NCI-H1436 (cell line): ENCODE measurements around the gene KIF6.
"Not testable (repeated sequence)": the region's sequence is repeated elsewhere in the genome, so short reads cannot be mapped to it uniquely, and the experiment has no call there.

Experiments
- DNase-seq: peaks from one replicate; lab custom pipeline; 2025; lab: John Stamatoyannopoulos, UW

KIF6 gene

DNA sequence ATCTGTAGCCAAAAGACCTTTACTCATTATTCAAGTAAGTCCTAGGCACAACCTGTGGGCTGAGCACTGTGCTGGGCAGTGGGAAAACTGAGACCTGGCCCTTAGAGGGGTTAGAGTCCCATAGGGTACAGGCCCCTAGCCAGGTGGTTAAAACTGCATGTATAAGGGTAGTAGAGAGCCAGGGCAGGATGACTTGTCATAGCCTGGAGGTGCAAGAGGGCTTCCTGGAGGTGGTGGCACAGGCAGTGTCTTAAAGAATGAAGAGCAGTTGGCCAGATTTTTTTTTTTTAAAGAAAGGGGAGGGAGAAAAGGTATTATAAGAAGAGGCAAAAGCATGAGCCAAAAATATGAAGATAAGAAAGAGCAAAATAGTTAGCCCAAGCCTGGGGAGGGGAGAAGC lies 226.2 kb downstream of the KIF6 start:
- DNase-seq = no peak

DNA sequence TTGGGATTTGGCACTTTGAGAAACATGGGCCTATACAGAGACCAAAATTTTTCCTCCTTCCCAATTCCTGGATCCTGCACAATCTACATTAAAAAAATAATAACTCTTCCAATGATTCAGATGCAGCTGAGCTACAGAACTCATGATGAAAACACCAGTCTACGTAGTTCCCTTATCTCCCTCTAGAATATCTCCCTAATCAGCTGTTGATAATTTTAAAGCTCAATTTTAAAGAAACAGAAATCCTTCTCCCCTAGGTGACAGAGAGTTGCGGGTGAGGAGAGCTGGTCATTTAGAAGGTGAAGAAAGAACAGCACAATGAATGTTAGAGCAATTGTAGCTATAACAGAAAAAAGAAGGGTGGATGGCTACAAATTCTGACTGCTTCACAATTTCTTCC lies 227.1 kb downstream of the KIF6 start:
- DNase-seq = no peak

DNA sequence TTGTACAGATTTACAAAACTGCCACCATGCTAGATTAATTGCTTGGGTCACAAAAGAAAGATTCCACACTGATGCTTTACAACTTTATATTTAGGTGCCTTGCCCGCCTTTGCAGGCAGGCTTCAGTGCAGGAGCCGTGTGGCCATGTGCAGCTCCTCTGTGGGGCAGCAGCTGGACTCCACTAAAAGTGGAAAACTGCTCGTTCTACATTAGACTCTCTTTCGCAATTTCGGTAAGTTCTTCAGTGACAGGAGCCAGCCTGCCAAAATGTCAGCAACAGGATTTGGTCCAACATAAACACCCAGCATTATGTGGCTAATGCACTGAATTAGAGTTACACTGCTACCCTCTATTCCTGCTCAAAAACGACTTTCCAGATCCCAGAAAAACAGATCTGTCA lies 228.3 kb downstream of the KIF6 start:
- no peak for DNase-seq

DNA sequence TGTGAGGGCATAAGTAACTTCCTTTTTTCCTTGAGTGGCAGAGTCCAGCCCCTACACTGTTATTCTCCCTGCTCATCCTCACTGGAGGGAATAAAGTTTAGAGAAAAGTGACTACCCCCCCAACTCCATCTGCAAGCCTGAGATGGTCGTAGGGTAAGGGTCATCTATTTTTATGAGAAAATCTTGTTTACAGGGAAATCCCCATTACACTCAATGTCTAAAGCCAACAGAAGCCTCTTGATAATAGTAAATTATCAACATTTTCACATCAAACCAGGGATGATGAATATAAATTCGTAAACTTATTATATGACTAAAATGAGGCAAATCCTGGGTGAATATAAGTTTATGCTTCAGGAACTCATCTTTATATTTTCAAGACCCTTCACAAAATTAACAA lies 228.8 kb downstream of the KIF6 start:
- DNase-seq = no peak

DNA sequence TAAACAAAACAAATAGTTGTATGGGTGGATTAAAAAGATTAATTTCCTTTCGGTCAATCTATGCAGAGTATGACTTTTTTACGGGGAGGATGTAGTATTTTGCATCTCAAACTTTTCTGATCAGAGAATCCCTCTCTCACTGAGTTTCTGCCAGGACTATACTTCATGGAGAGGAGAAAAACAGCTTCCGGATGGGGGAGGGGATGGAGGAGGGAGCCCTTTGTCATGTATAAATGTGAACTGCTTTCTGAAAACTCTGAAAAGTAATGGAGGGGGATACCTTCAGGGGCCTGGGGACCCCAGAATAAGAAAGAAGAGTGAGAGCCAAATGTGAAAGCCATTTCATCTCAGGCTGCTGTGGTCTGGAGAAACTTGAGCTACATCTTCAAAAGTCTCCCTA lies 229.6 kb downstream of the KIF6 start:
- DNase-seq = no peak

DNA sequence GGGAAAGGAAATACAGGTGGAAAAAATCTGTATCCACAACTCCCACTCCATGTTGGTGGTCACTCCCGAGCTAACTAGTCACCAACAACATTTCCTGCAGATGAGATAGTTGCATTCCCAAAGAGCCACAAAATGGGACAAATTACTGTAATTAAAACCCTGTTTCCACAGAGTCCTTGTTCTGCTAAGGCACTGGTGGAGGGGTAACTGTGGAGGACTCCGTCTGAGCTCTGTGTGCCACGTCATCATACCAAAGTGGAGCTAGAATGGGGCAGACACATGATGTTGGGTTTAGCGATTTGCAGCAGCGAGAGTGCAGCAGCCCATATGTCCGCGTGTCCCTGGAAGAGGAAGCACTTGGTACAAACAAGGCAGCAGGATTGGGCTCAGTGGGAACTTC lies 230.2 kb downstream of the KIF6 start:
- no peak for DNase-seq

DNA sequence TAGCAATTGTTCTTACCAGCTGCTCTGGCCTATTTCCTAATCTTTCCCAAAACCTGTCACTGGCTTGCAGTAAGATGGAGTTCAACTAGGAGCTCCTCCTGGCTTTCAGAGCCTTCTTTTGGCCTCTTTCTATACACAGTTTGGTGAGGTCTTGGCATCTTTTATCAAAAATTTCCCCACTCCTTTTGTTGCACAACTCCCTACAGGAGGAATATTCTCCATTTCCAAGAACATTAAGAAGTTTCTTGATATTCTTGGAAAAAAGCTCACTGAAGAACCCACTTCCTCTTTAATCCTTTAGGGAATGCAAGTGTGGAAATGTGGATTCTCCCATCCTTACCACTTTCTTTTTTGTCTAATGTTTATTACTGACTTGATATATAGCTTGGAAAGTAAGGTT lies 231.4 kb downstream of the KIF6 start:
- no peak for DNase-seq

DNA sequence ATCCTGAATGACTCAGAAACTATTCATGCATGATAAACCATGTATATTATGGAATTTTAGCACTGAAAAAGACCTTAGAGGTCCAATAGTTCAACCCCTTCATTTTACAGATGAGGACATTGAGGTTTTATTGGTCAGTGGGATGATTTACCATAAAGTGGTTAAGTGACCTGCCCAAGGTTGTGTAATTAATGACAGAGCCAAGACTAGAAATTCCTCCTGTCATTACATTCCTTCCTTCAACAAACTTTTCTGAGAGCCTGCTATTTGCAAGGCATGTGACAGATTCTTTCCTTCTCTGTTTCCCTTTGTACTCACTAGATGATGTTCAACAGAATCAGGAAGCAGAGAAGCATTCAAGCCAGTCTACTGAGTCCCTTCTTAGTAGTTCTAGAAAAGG lies 232.0 kb downstream of the KIF6 start:
- DNase-seq = no peak

DNA sequence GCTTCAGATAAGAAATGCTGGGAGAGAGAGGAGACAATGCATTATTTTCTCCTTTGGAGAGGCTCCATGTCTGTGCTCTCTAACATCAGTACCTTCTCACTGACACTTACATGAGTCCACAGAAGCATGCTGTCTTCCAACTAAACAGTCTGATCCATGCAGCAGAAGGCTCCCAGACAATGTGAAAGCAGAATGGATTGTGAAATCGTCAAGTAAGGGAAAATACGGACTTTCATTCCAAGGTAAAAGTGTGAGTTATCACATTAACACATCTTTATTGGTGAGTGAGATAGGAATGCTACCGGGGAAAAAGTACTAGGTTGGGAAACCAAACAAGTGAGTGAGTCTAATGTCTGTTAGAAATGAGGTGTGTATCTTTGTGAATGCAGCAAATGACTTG lies 235.1 kb downstream of the KIF6 start:
- DNase-seq = no peak

DNA sequence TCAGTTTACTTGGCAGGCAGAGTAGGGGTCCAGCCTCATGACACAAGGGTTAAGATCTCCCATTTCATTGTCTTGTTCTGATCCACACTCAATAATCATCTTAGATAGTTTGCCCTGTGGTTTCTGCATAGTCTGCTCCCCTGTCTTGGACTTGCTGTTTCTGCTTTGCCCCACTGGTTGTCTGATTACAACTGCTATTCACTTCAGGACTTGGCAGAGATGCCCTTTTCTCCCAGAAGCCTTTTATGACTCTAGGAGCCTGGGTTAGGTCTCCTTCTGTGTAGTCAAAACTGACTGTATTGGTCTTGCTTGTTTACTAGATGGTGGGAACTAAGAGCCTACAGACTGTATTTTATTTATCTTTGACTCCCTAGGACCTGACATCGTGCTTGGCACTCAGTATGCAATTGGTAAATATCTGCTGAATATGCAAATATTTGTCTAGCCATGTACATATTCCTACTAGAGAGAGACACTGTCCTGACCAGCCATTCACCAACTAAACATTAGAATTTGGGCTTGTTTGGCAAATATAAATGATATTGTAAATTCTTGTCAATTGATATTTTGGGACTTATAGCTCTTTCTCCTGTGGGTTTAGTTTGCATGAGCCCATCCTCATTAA lies 236.8 kb downstream of the KIF6 start:
- DNase-seq = no peak

DNA sequence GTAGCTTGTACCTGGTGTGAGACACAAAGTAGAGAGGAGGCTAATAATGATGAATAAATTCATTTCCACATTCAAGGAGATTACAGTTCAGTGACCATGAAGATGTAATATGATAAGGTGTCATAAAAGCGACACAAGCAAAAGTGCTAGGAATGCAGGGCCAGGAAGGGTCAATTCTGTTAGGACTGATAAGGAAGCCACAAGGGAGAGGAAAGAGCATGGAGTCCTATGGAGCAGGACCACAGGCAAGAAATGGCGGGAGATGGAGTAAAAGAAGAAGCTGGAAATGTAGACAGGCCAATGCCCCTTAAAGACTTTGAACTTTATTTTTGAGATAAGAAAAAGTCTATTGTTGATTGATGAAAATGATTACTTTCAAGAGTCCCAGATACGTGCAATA lies 240.9 kb downstream of the KIF6 start:
- no peak for DNase-seq

DNA sequence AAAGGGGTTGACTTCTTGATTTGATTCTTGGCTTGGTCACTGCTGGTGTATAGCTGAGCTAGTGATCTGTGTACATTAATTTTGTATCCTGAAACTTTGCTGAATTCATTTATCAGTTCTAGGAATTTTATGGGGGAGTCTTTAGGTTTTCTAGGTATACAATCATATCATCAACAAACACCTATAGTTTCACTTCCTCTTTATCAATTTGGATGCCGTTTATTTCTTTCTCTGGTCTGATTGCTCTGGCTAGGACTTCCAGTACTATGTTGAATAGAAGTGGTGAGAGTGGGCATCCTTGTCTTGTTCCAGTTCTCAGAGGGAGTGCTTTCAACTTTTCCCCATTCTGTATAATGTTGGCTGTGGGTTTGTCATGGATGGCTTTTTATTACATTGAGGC lies 245.4 kb downstream of the KIF6 start:
- DNase-seq = not testable (repeated sequence)

DNA sequence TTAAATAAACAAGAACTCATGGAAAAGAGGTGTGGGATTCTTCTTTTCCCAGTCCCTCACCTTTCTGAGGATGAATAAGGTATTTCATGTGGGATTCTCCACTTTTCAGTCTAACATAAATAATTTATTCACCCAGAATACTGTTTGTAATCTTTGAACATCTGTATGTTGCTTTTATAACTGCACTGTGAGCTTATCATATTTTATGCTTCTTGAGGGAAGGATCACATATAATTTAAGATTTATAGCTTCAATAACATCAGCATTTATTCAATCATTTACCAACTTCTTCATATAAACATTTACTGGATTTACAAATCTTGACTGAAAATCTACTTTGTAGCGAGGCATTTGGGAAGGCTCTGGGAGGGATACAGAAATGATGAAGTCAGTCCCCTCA lies 248.5 kb downstream of the KIF6 start:
- no peak for DNase-seq

DNA sequence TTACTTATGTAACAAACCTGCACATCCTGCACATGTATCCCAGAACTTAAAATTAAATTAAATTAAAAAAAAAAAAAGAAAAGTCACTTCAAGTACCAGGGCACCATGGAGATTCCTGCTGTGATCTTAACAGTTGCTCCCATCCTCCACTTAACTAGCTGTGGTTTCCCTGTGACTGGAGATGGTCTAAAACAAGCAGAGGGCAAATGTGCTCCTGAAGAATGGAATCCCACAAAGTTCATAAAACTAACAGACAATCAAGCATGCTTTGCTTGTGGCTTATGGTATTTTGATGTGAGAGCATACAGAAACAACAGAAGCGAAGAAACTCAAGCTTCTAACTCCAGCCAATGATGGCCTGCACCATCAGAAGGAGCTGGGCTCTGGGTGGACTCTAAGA lies 249.1 kb downstream of the KIF6 start:
- DNase-seq = no peak

DNA sequence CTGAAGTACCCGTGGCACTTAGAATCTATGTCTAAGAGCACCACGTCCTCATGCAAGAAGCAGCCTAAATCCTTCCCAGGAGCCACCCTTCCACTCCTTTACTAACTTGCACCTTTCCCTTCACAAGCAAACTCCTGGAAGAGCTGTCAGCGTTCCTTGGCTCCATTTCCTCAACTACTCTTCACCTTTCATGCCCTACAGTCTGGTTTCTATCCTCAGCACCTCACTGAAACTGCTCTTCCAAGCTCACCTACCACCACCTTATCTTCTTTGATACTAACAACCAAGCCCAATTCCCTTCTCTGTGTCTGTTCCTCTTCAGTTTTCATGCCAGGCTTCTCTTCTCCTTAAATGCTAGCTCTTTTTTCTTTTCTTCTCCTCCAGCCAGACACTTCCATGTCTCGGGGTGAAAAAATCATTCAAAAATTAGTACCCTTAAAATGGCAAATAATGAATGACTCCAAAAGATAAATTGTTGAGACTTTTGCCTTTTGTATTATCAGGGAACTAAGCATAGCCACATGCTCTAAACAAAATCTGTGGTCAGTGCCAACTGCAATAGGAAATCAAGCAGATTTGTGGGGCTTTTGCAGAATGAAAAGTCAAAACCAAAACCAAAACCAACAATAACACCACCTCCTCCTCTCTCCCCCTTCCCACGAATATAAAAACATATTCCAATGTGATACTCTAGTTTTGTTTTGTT lies 253.1 kb downstream of the KIF6 start:
- DNase-seq = no peak

DNA sequence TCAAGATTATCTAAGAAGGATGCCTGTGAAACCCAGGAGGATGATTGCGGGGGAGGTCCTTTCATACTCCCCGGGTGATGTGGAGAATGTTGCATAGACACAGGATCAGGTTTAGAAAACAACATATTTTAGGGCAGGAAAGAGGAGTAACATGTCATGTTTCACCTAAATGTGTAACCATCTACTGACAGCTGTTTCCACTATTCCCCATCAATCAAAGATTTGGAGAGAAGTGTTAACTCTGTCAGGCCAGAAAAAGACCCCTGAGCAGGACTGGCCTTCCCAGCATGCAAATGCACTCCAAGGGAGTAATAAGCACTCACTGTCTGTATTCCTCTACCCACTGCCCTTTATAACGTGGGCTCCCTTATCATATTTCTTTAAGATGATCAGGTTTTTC lies 254.7 kb downstream of the KIF6 start:
- DNase-seq = no peak

DNA sequence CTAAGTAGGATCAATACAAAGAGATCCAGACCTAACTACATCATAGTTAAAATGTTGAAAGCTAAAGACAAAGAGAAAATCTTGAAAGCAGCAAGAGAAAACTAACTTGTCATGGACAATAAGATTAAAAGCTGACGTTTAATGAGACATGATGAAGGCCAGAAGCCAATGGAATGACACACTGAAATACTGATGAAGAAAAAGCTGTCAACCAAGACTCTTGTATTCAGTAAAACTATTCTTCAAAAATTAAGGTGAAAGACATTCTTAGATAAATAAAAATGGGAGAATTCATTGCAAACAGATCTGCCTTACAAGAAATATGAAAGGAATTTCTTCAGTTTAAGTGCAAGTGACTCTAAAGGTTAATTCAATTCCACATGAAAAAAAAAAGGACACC lies 256.8 kb downstream of the KIF6 start:
- no peak for DNase-seq

DNA sequence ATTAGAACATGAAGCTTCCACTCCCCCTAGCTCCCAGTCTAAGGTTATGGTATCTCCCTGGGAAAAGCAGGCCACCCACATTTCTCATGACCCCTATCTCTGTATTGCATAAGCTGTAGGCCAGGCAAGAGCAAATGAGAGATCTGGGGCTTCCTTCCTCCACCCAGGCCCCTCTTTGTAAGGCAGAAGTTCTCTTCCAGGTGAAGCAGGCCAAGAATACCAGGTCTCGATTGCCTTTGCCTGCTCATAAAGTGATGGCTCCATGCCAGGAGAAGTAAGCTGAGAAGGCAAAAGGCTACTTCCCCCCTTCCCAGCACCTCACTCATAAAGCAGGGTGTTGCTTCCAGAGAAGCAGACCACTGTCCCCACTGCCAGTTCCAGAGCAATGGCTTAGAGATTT lies 258.6 kb downstream of the KIF6 start:
- no peak for DNase-seq

DNA sequence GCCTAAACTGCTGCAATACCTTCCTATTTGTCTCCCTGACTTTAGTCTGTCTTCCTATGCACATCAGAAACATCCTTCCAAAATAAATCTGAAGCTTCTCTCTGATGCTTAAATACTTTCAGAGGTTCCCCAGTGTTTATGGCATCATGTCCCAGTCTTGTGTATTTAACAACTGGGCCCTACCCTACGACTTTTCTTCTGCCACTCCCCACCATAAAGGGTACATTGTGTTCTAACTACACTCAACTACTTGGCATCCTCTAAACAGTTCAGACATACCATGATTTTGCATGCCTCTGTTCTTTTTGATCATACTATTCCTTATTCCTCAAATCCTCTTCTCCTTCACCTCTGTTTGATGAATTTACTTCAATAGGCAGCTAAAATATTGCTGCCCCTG lies 259.7 kb downstream of the KIF6 start:
- no peak for DNase-seq

DNA sequence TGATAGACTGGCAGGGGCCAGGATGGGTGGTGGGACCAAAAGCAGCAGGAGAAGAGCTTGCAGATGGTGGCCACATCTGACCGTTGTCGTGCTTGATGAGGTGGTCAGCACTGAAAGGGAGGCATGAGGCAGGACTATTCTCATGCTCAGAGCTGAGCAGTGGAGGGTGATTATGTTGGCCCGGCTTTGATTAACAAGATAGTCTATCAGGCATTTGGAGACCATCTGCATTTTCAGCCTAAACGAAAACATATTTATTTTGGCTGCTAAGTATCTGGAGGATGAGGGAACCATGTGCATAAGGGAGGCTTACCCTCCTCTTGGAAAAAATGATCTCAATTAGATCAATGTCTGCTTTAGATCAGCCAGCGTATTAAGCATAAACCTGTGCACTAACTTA lies 261.1 kb downstream of the KIF6 start:
- DNase-seq = no peak

DNA sequence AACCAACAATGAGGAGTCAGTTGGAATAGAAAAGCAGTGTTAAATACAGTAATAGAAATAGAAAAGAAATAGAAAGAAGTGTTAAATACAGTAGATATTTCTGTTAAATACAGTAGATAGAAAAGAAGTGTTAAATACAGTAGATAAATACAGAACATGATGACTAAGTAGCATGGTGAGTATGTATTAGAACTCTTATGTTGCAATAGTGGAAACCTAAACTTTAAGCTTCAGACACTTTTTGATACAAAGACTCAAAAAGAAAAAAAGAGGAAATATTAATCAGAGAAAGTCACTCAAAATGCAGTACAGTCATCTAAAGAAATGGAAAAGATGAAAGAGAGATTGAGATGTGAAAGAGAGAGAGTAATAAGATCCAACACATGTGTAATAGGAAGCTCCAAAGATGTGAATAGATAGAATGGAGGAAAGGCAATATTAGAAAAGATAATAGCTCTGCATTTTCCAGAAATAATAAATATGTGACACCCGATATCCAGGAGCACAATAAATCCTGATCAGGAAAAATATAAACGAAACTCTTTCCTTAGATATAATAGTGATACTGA lies 271.2 kb downstream of the KIF6 start:
- DNase-seq = no peak

DNA sequence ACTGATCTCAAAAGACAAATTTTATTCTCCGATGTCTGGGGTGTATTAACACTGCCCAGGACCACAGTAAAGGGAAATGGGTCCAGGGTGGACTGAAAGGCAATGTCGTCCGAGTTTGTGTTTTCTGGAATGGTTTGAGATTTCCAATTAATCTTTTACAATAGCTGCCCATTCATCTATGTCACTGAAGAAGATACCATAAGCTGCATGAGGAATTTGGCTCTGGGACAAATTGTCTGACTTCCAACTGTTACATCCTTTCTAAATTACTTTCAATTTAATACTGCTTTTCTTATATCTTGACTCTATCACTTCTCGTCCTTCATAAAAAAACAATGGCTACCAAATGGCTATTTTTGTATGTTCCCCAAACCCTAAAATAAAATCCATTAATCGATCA lies 272.0 kb downstream of the KIF6 start:
- DNase-seq = no peak

DNA sequence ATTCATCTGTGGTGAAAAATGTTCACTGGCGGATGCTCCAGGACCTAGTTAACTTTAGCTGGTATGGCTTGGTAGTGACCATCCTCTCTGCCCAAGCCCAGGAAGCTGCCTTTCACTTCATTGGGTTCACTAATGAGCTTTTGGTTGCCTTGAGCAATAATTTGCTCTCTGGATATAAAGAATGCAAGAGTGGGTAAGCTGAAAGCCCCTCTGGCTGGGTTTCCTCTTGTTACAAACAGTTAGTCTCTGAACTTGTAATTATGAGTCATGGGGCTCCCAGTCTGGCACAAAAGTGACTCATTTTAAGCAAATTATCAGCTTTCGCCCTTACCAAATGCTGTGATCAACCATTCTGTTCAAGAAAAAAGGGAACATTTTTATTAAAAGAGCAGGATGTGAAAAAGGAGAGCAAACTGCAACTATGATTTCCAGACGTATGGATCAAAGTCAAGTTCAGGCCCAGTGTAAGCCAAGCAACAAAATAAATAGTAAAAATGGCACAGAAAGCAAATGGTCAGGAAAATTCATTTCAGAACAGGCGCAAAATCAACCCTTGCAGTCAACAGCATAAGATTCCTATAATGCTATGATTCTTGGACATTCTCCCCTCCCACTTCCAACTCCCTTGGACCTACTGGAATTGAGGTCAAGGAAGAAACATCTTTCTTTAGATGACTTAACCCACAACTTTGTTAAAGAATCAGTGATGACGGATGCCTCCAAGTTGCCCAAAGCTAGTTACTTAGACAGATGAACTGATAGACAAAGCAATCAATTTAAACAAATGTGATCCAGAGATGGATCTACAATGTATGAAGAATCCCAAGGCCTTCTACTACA lies 272.7 kb downstream of the KIF6 start:
- DNase-seq = no peak
